K562 (cell line): ENCODE results near the gene KIF15. TPM values are rescaled to one million over a fixed set of nuclear protein-coding genes. Genes with fewer than 3 reads are reported as not detected.

Source experiments
- ATAC-seq: fragments of 200-7000 bp; cut with Tn5 transposase; 3 replicates; pipeline ENCODE4 v1.9.1; 2020; ENCODE audit warnings: moderate library complexity
- BruUV-seq: library from RNA; stranded (reverse); fragments of 400-500 nt; replicated peaks from 2 replicates; lab custom pipeline; 2021; lab: Mats Ljungman, UMichigan
- CTCF ChIA-PET: fragments of 300-600 bp; formaldehyde crosslinking; extraction: SDS; loops from one replicate; lab custom pipeline; 2021; ENCODE audit warnings: low intra/inter-chr PET ratio; lab: Yijun Ruan, JAX
- POLR2A ChIA-PET: fragments of 300-600, 350-650 bp; sonication (Branson Sonifier 250); formaldehyde crosslinking; extraction: SDS; loops from one replicate; lab custom pipeline; 2021; ENCODE audit warnings: antibody characterized with exemption, inconsistent platforms; lab: Yijun Ruan, JAX
- DNase-seq, 4 experiments: peaks; one replicate each; pipeline versions ENCODE4 v3.0.0 to v3.0.0-alpha.2; 2011 to 2018; ENCODE audit warnings: low spot score in 3 of 4, mixed read lengths in 3 of 4; ENCODE audit errors: extremely low read depth in 1 of 4
- FAIRE-seq: peaks from 2 replicates; lab custom pipeline; 2011; peaks lifted over from hg19 to GRCh38; lab: Jason Lieb, UNC
- H2AFZ ChIP-seq: 2 replicates; pipeline ENCODE4 v1.6.0; 2011; ENCODE audit warnings: low read depth, low read length, control low read depth, inconsistent platforms
- H3K27ac ChIP-seq: fragments of 200-600 bp; 3 replicates; pipeline ENCODE4 v1.8.0; 2011; ENCODE audit warnings: low read depth, mild to moderate bottlenecking, control low read depth, inconsistent platforms, low read length, moderate library complexity, mixed read lengths; ENCODE audit errors: extremely low read depth
- H3K27me3 ChIP-seq, 2 experiments: fragments of 300-600 bp in 1 of 2; 2 replicates in 1 of 2; 3 replicates in 1 of 2; pipeline versions ENCODE4 v1.6.0 to v1.8.0; 2011; ENCODE audit warnings: inconsistent platforms in 2 of 2, low read length in 2 of 2, mild to moderate bottlenecking in 1 of 2, mixed read lengths in 1 of 2, moderate library complexity in 1 of 2; ENCODE audit not compliant: control insufficient read depth in 2 of 2, insufficient read depth in 2 of 2
- H3K36me3 ChIP-seq: fragments of 300-600 bp; 3 replicates; pipeline ENCODE4 v1.8.0; 2011; ENCODE audit warnings: mild to moderate bottlenecking, low read length, inconsistent platforms; ENCODE audit not compliant: control insufficient read depth, insufficient read depth
- H3K4me1 ChIP-seq, 2 experiments: fragments of 200-600 bp in 1 of 2; replicated peaks in 1 of 2; 2 replicates in 1 of 2; 3 replicates in 1 of 2; pipeline versions ENCODE4 v1.5.1 to v1.8.0; 2011; ENCODE audit warnings: inconsistent platforms in 2 of 2, low read length in 2 of 2, mild to moderate bottlenecking in 1 of 2, mixed read lengths in 1 of 2, moderate library complexity in 1 of 2; ENCODE audit not compliant: control insufficient read depth in 2 of 2, insufficient read depth in 2 of 2
- H3K4me2 ChIP-seq: 2 replicates; pipeline ENCODE4 v1.6.1; 2011; ENCODE audit warnings: low read length, control low read depth, inconsistent platforms, mixed read lengths; ENCODE audit not compliant: insufficient read depth
- H3K4me3 ChIP-seq: fragments of 200-600 bp; sonication (generic), shearing (Covaris generic); 2 replicates; pipeline ENCODE4 v1.5.1; 2016; ENCODE audit warnings: control low read depth, inconsistent platforms
- H3K79me2 ChIP-seq: fragments of 200-600 bp; 3 replicates; pipeline ENCODE4 v1.8.0; 2011; ENCODE audit warnings: low read length, inconsistent platforms; ENCODE audit not compliant: control insufficient read depth, insufficient read depth
- H3K9ac ChIP-seq, 2 experiments: 2 replicates each; pipeline versions ENCODE4 v1.6.0 to v1.6.1; 2011; ENCODE audit warnings: low read depth in 2 of 2, low read length in 2 of 2, control low read depth in 1 of 2, inconsistent platforms in 1 of 2, mild to moderate bottlenecking in 1 of 2, mixed read lengths in 1 of 2; ENCODE audit not compliant: insufficient read depth in 1 of 2
- H3K9me1 ChIP-seq: one replicate; pipeline ENCODE4 v1.6.0; 2011; ENCODE audit warnings: inconsistent platforms, mild to moderate bottlenecking, low read length, moderate library complexity; ENCODE audit not compliant: control insufficient read depth, insufficient read depth
- H3K9me3 ChIP-seq: replicated peaks from 2 replicates; pipeline ENCODE4 v1.5.1; 2011; ENCODE audit warnings: low read depth, low read length, inconsistent platforms; ENCODE audit not compliant: control insufficient read depth, insufficient read depth
- H4K20me1 ChIP-seq: replicated peaks from 2 replicates; pipeline ENCODE4 v1.6.1; 2011; ENCODE audit warnings: low read length, inconsistent platforms, mixed read lengths; ENCODE audit not compliant: control insufficient read depth, insufficient read depth
- CBX3 ChIP-seq, 2 experiments: IDR thresholded peaks; 1 replicate in 1 of 2; 2 replicates in 1 of 2; pipeline ENCODE4 v1.6.1; 2012; ENCODE audit warnings: inconsistent platforms in 2 of 2, low read length in 2 of 2, borderline replicate concordance in 1 of 2, control low read depth in 1 of 2
- TRIM28 ChIP-seq: fragments of 450-650 bp; IDR thresholded peaks from 2 replicates; pipeline ENCODE4 v1.6.1; 2017
- ZKSCAN3 ChIP-seq: fragments of 250-450 bp; sonication (Bioruptor Pico); IDR thresholded peaks from 2 replicates; pipeline ENCODE4 v1.4.0; 2020
- ZNF274 ChIP-seq: IDR thresholded peaks from 2 replicates; pipeline ENCODE4 v1.6.1; 2011; ENCODE audit warnings: low read depth, mild to moderate bottlenecking, low read length, moderate library complexity, borderline replicate concordance
- WGBS: fragments of 100-300 bp; shearing (Covaris generic); methylation state at CpG from one replicate; pipeline ENCODE4 v1.1.6; 2016; ENCODE audit warnings: low coverage, mixed read lengths; ENCODE audit not compliant: insufficient coverage; ENCODE audit errors: missing lambda C conversion rate; 5-methylcytosine and 5-hydroxymethylcytosine counted together
- in situ Hi-C: fragments of 300-500 bp; cut with MboI; formaldehyde crosslinking; loops from 4 replicates; pipeline ENCODE4 v1.15.0; 2018; ENCODE audit warnings: inconsistent platforms, mixed read lengths
- intact Hi-C: fragments of 100-400 bp; cut with micrococcal nuclease; formaldehyde crosslinking; loops from 2 replicates; pipeline ENCODE4 v1.14.2; 2022
- polyA plus RNA-seq, 8 experiments: library from polyadenylated mRNA; depleted of rRNA in 4 of 8; stranded (reverse) in 5 of 8; unstranded in 3 of 8; fragments of >200 nt; fragmentation: Nextera tagmentation in 2 of 8; fragmentation: Illumina TruSeq in 1 of 8; extraction: Ambion mirVana in 2 of 8; extraction: Trizol in 1 of 8; gene quantifications; 2 replicates each; pipeline versions ENCODE4 v1.2.1 to v1.2.3, GENCODE V29; 2011 to 2014; ENCODE audit warnings: inconsistent platforms in 1 of 8, missing spikeins in 1 of 8
- total RNA-seq, 7 experiments: library from RNA; depleted of rRNA in 6 of 7; stranded (reverse); fragments of >200 nt in 6 of 7; fragmentation: Illumina TruSeq in 2 of 7; extraction: Trizol in 2 of 7; gene quantifications; 2 replicates each; pipeline versions ENCODE4 v1.2.1 to v1.2.3, GENCODE V29; 2011 to 2021; ENCODE audit warnings: low replicate concordance in 1 of 7
- TF ChIP-seq, protein P1 (sequence below): sonication (generic); formaldehyde crosslinking; IDR thresholded peaks from 2 replicates; pipeline ENCODE4 v1.8.0; 2022; ENCODE audit warnings: mild to moderate bottlenecking, missing genetic modification reagents
- TF ChIP-seq, protein P2 (sequence below), 2 experiments: fragments of 450-650 bp; IDR thresholded peaks; 2 replicates each; pipeline ENCODE4 v1.6.1; 2016; ENCODE audit warnings: mild to moderate bottlenecking in 2 of 2, borderline replicate concordance in 1 of 2, low read depth in 1 of 2, moderate library complexity in 1 of 2

Gene KIF15
- total and polyA plus RNA-seq, 9 of the 15 experiments (the other 6 are each of a cell fraction or from before 2014, with no cell fraction given) = 9.0 to 45.9 (median 26.0) TPM

GRCh38 chr3:44772099-44772442, 10.5 kb downstream of the KIF15 start:
- no peak overlapping the region for H3K4me2 ChIP-seq
- H3K9ac ChIP-seq = no peak overlapping the region
- DNase-seq (peak in 1 of 4 experiments; percentile 26), ATAC-seq (no peak), FAIRE-seq (no peak)
- CTCF ChIA-PET = no interaction called here
- WGBS = 100% methylated on average over 1 of the region's 1 CpG
- no peak overlapping the region for H2AFZ ChIP-seq
- no peak overlapping the region for H3K27ac ChIP-seq
- in situ Hi-C loops = no loop called here
- H3K79me2 ChIP-seq = peaks cover 47% of the 10 kb centered on the region
- H3K9me1 ChIP-seq = no peaks in the 10 kb centered on the region
- POLR2A ChIA-PET = interaction anchor here (0.7 kb wide), 1 partner anchor 11 kb away, joined by 3 read pairs; the partner anchor contains the start of genes KIAA1143 and KIF15
- BruUV-seq = no TSS peak
- intact Hi-C loops = no loop called here
- H3K27me3 ChIP-seq = no peaks in the 10 kb centered on the region
- no peak overlapping the region for H3K4me3 ChIP-seq
- no peaks in the 10 kb centered on the region for H4K20me1 ChIP-seq
- H3K4me1 ChIP-seq = no peaks in the 10 kb centered on the region
- peaks cover 48% of the 10 kb centered on the region for H3K36me3 ChIP-seq
- peaks cover 22% of the 10 kb centered on the region for H3K9me3 ChIP-seq
- TF ChIP-seq CBX3 (IDR thresholded peaks at IDR 0.05; ENCODE audit: borderline replicate concordance in 1 of 2, low read length in 2 of 2) (peak in 1 of 2 experiments; percentile 87; a peak in 2 of 3 replicates), ZNF274 (no peak), TRIM28 (peak; percentile 71), ZKSCAN3 (CRISPR knock-in tag) (no peak)
- TF ChIP-seq, protein P1, sequence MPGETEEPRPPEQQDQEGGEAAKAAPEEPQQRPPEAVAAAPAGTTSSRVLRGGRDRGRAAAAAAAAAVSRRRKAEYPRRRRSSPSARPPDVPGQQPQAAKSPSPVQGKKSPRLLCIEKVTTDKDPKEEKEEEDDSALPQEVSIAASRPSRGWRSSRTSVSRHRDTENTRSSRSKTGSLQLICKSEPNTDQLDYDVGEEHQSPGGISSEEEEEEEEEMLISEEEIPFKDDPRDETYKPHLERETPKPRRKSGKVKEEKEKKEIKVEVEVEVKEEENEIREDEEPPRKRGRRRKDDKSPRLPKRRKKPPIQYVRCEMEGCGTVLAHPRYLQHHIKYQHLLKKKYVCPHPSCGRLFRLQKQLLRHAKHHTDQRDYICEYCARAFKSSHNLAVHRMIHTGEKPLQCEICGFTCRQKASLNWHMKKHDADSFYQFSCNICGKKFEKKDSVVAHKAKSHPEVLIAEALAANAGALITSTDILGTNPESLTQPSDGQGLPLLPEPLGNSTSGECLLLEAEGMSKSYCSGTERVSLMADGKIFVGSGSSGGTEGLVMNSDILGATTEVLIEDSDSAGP (CRISPR knock-in tag) = peak; percentile 72; the same call in 1 of the 2 replicates
- TF ChIP-seq, protein P2, sequence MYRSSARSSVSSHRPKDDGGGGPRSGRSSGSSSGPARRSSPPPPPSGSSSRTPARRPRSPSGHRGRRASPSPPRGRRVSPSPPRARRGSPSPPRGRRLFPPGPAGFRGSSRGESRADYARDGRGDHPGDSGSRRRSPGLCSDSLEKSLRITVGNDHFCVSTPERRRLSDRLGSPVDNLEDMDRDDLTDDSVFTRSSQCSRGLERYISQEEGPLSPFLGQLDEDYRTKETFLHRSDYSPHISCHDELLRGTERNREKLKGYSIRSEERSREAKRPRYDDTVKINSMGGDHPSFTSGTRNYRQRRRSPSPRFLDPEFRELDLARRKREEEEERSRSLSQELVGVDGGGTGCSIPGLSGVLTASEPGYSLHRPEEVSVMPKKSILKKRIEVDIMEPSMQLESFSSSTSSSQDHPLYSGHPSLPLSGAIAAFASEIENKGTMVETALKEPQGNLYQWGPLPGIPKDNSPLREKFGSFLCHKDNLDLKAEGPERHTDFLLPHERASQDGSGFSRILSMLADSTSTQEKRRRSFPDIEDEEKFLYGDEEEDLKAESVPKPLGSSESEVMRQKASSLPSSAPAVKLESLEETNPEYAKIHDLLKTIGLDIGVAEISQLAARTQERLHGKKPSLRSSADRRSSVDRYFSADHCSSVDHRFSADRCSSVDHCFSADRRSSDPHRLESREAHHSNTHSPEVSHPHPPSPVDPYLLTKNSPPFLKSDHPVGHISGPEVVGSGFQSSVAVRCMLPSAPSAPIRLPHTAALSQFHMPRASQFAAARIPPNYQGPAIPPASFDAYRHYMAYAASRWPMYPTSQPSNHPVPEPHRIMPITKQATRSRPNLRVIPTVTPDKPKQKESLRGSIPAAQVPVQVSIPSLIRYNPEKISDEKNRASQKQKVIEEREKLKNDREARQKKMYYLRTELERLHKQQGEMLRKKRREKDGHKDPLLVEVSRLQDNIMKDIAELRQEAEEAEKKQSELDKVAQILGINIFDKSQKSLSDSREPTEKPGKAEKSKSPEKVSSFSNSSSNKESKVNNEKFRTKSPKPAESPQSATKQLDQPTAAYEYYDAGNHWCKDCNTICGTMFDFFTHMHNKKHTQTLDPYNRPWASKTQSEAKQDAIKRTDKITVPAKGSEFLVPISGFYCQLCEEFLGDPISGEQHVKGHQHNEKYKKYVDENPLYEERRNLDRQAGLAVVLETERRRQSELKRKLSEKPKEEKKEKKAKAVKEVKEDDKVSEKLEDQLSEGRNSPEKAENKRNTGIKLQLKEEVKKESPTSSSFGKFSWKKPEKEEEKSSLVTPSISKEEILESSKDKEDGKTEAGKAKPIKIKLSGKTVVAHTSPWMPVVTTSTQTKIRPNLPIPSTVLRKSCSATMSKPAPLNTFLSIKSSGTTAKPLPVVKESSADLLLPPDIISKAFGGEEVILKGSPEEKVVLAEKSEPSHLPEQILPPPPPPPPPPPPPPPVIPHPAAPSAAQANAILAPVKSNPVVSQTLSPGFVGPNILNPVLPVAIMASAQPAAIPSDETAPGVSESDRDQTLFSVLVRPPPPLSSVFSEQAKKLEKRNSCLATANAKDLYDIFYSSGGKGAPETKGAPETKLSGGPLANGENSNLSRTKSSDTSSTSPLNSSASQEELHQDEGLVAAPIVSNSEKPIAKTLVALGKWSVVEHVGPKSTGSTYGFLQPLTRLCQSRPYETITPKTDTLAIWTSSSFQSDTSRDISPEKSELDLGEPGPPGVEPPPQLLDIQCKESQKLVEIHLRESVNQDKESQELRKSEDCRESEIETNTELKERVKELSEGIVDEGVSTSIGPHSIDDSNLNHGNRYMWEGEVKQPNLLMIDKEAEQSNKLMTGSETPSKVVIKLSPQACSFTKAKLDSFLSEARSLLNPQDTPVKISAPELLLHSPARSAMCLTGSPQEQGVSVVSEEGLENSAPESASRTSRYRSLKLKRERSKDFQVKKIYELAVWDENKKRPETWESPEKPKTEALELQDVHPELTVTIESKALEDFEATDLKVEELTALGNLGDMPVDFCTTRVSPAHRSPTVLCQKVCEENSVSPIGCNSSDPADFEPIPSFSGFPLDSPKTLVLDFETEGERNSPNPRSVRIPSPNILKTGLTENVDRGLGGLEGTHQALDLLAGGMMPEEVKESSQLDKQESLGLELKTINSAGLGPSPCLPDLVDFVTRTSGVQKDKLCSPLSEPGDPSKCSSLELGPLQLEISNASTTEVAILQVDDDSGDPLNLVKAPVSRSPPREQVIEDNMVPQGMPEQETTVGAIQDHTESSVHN (IDR thresholded peaks at IDR 0.05; ENCODE audit: borderline replicate concordance in 1 of 2, low read depth in 1 of 2) = no peak
